ENCODE measurements around the gene OSM. TPM values are rescaled to one million over a fixed set of nuclear protein-coding genes. Genes with fewer than 3 reads are reported as not detected.

Gene OSM
- polyA plus RNA-seq, 3 donors, result 48.0 to 295 (median 146) TPM

GRCh38 chr22:30293026-30293425 lies 26.4 kb upstream of the OSM start:
- Histone ChIP-seq H3K9me3 (replicated peaks in 1 of 2; ENCODE audit: control insufficient read depth in 1 of 2, insufficient read depth in 1 of 2, low read length in 2 of 2) (no peaks in the 10 kb centered on the region), H2AFZ (ENCODE audit: insufficient read depth, low read depth, low read length, poor library complexity, severe bottlenecking) (no peak overlapping the region), H3K27ac (ENCODE audit: low read depth in 1 of 2, low read length in 2 of 2) (no peak overlapping the region), H3K4me1 (ENCODE audit: control insufficient read depth in 1 of 2, insufficient read depth in 2 of 2, low read length in 2 of 2) (peaks cover 16 to 24% of the 10 kb centered on the region in 2 donors), H3K4me2 (replicated peaks; ENCODE audit: extremely low read depth, low read length, poor library complexity, severe bottlenecking) (no peak overlapping the region), H3K79me2 (ENCODE audit: insufficient read depth, low read length) (no peaks in the 10 kb centered on the region), H3K9ac (ENCODE audit: insufficient read depth, low read length, poor library complexity, severe bottlenecking) (no peak overlapping the region), H3K36me3 (replicated peaks in 1 of 2; ENCODE audit: control insufficient read depth in 1 of 2, insufficient read depth in 2 of 2, low read length in 2 of 2) (peaks cover 58 to 71% of the 10 kb centered on the region in 2 donors), H3K27me3 (ENCODE audit: control insufficient read depth in 2 of 2, insufficient read depth in 2 of 2, low read length in 2 of 2) (no peaks in the 10 kb centered on the region), H3K4me3 (replicated peaks in 1 of 3; ENCODE audit: low read depth in 2 of 3, low read length in 3 of 3) (no peak overlapping the region), H4K20me1 (ENCODE audit: insufficient read depth, low read length) (peaks cover 30% of the 10 kb centered on the region)
- intact Hi-C loops (cut with micrococcal nuclease), result loop anchor here in 1 of 2 donors (5.0 kb wide), 1 partner anchor 34 kb away; the partner anchor contains the start of gene TBC1D10A
- Mint-ChIP-seq H3K4me1 (peaks cover 15% of the 10 kb centered on the region), H3K27ac (no peak overlapping the region), H3K9me3 (peaks cover 0 to 3% (median 0%) of the 10 kb centered on the region in 7 donors), H3K4me3 (no peak overlapping the region), H3K27me3 (ENCODE audit: low read depth in 3 of 3) (no peaks in the 10 kb centered on the region), H3K36me3 (peaks cover 61 to 68% of the 10 kb centered on the region in 2 donors)
- 100% methylated on average over 4 of the region's 7 CpGs for WGBS (ENCODE audit: insufficient coverage)
- no peak for DNase-seq
- no peak for TF ChIP-seq CTCF (IDR thresholded peaks at IDR 0.05)

GRCh38 chr22:30292069-30292970 lies 25.7 kb upstream of the OSM start:
- Histone ChIP-seq H3K36me3 (replicated peaks in 1 of 2; ENCODE audit: control insufficient read depth in 1 of 2, insufficient read depth in 2 of 2, low read length in 2 of 2) (peaks cover 51 to 64% of the 10 kb centered on the region in 2 donors), H3K27ac (ENCODE audit: low read depth in 1 of 2, low read length in 2 of 2) (no peak overlapping the region), H3K27me3 (ENCODE audit: control insufficient read depth in 2 of 2, insufficient read depth in 2 of 2, low read length in 2 of 2) (no peaks in the 10 kb centered on the region), H3K4me2 (replicated peaks; ENCODE audit: extremely low read depth, low read length, poor library complexity, severe bottlenecking) (no peak overlapping the region), H3K4me3 (replicated peaks in 1 of 3; ENCODE audit: low read depth in 2 of 3, low read length in 3 of 3) (no peak overlapping the region), H2AFZ (ENCODE audit: insufficient read depth, low read depth, low read length, poor library complexity, severe bottlenecking) (no peak overlapping the region), H3K79me2 (ENCODE audit: insufficient read depth, low read length) (no peaks in the 10 kb centered on the region), H3K4me1 (ENCODE audit: control insufficient read depth in 1 of 2, insufficient read depth in 2 of 2, low read length in 2 of 2) (peaks cover 23 to 32% of the 10 kb centered on the region in 2 donors), H3K9me3 (replicated peaks in 1 of 2; ENCODE audit: control insufficient read depth in 1 of 2, insufficient read depth in 1 of 2, low read length in 2 of 2) (no peaks in the 10 kb centered on the region), H4K20me1 (ENCODE audit: insufficient read depth, low read length) (peaks cover 23% of the 10 kb centered on the region), H3K9ac (ENCODE audit: insufficient read depth, low read length, poor library complexity, severe bottlenecking) (no peak overlapping the region)
- Mint-ChIP-seq H3K4me1 (peaks cover 18% of the 10 kb centered on the region), H3K9me3 (peaks cover 0 to 4% (median 0%) of the 10 kb centered on the region in 7 donors), H3K27me3 (ENCODE audit: low read depth in 3 of 3) (no peaks in the 10 kb centered on the region), H3K36me3 (peaks cover 54 to 61% of the 10 kb centered on the region in 2 donors), H3K4me3 (no peak overlapping the region), H3K27ac (no peak overlapping the region)
- DNase-seq, result no peak
- intact Hi-C loops (cut with micrococcal nuclease), result loop anchor here in 1 of 2 donors (5.0 kb wide), 1 partner anchor 35 kb away; the partner anchor contains the start of gene TBC1D10A
- WGBS (ENCODE audit: insufficient coverage), result 95% methylated on average over 17 of the region's 18 CpGs
- no peak for TF ChIP-seq CTCF (IDR thresholded peaks at IDR 0.05)

Data from CD14-positive monocyte (primary cell).